ENCODE measurements around the gene MAD1L1. TPM values are rescaled to one million over a fixed set of nuclear protein-coding genes. Genes with fewer than 3 reads are reported as not detected.

The MAD1L1 gene
- total and polyA plus RNA-seq, 4 donors = 12.8 to 20.7 (median 16.5) TPM

DNA sequence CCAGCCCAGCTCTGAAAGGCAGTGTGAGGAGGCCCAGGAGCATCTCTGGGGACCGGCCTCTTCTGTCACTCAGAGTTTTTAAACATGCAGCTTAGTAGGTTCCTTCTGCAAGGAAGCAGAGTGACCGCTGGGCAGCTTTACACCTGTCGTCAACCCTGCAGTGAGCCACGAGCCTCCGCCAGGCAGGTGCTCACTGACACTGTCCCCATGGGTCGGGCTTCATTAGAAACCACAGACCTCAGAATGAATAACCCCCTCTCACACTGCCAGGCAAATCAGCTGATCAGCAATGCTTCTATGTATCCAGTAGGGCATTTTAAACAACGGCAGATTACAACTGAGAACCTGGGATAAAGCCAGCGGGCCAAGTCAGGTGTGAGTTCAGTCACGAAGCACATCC is 106.1 kb downstream of the MAD1L1 start (continued):
- TF ChIP-seq, protein P1, sequence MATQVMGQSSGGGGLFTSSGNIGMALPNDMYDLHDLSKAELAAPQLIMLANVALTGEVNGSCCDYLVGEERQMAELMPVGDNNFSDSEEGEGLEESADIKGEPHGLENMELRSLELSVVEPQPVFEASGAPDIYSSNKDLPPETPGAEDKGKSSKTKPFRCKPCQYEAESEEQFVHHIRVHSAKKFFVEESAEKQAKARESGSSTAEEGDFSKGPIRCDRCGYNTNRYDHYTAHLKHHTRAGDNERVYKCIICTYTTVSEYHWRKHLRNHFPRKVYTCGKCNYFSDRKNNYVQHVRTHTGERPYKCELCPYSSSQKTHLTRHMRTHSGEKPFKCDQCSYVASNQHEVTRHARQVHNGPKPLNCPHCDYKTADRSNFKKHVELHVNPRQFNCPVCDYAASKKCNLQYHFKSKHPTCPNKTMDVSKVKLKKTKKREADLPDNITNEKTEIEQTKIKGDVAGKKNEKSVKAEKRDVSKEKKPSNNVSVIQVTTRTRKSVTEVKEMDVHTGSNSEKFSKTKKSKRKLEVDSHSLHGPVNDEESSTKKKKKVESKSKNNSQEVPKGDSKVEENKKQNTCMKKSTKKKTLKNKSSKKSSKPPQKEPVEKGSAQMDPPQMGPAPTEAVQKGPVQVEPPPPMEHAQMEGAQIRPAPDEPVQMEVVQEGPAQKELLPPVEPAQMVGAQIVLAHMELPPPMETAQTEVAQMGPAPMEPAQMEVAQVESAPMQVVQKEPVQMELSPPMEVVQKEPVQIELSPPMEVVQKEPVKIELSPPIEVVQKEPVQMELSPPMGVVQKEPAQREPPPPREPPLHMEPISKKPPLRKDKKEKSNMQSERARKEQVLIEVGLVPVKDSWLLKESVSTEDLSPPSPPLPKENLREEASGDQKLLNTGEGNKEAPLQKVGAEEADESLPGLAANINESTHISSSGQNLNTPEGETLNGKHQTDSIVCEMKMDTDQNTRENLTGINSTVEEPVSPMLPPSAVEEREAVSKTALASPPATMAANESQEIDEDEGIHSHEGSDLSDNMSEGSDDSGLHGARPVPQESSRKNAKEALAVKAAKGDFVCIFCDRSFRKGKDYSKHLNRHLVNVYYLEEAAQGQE (IDR thresholded peaks at IDR 0.05) = no peak
- no peak for TF ChIP-seq YY1 (IDR thresholded peaks at IDR 0.05)
- TF ChIP-seq TAF1 (conservative IDR thresholded peaks at IDR 0.05) = no peak
- TF ChIP-seq, protein P2, sequence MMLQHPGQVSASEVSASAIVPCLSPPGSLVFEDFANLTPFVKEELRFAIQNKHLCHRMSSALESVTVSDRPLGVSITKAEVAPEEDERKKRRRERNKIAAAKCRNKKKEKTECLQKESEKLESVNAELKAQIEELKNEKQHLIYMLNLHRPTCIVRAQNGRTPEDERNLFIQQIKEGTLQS (IDR thresholded peaks at IDR 0.05) = no peak
- TF ChIP-seq HNF4G (IDR thresholded peaks at IDR 0.05) = no peak
- TF ChIP-seq GABPA (IDR thresholded peaks at IDR 0.05 in 1 of 2, conservative IDR thresholded peaks at IDR 0.05 in 1 of 2) = no peak
- TF ChIP-seq, protein P3, sequence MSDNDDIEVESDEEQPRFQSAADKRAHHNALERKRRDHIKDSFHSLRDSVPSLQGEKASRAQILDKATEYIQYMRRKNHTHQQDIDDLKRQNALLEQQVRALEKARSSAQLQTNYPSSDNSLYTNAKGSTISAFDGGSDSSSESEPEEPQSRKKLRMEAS (IDR thresholded peaks at IDR 0.05) = no peak

DNA sequence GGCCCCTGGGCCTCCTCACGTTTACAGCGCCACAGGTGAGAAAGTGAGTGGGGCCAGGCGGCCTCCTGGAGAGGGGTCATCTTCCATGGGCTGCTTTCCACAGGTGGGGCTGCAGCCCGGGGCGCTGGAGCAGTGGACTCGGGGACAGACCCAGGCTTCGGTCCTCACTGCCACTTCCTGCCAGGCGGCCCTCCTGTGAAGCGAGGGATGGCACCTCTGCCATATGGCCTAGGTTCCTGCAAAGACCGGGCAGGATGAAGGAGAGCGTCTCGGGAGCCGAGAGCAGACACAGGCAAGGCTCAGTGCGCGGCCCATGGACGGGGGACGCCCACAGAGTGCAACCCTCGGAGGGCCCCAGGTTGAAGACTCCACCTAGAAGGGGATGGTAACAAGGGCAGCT is 106.8 kb downstream of the MAD1L1 start:
- H3K36me3 ChIP-seq (ENCODE audit: control insufficient read depth in 4 of 4, insufficient read depth in 3 of 4, low read depth in 1 of 4, low read length in 3 of 4) = no peaks in the 10 kb centered on the region
- DNase-seq (ENCODE audit: low spot score) = no peak
- WGBS = 97% methylated on average over 18 of the region's 18 CpGs
- TF ChIP-seq HNF4G (IDR thresholded peaks at IDR 0.05) = no peak
- TF ChIP-seq TAF1 (conservative IDR thresholded peaks at IDR 0.05) = no peak
- no peak for TF ChIP-seq RXRA (IDR thresholded peaks at IDR 0.05)
- H3K4me1 ChIP-seq (ENCODE audit: control insufficient read depth in 4 of 4, insufficient read depth in 4 of 4, low read length in 3 of 4) = no peaks in the 10 kb centered on the region
- no peak overlapping the region for H3K9ac ChIP-seq (ENCODE audit: low read depth in 1 of 2, low read length in 2 of 2)
- H3K27me3 ChIP-seq (ENCODE audit: control insufficient read depth in 4 of 4, insufficient read depth in 4 of 4, low read length in 3 of 4) = no peaks in the 10 kb centered on the region
- H3K4me3 ChIP-seq (ENCODE audit: low read depth in 1 of 3, low read length in 3 of 3) = no peak overlapping the region
- no peaks in the 10 kb centered on the region for H3K9me3 ChIP-seq (ENCODE audit: control insufficient read depth in 4 of 4, low read length in 3 of 4)
- H3K27ac ChIP-seq (ENCODE audit: low read depth in 1 of 2, low read length in 2 of 2) = no peak overlapping the region

DNA sequence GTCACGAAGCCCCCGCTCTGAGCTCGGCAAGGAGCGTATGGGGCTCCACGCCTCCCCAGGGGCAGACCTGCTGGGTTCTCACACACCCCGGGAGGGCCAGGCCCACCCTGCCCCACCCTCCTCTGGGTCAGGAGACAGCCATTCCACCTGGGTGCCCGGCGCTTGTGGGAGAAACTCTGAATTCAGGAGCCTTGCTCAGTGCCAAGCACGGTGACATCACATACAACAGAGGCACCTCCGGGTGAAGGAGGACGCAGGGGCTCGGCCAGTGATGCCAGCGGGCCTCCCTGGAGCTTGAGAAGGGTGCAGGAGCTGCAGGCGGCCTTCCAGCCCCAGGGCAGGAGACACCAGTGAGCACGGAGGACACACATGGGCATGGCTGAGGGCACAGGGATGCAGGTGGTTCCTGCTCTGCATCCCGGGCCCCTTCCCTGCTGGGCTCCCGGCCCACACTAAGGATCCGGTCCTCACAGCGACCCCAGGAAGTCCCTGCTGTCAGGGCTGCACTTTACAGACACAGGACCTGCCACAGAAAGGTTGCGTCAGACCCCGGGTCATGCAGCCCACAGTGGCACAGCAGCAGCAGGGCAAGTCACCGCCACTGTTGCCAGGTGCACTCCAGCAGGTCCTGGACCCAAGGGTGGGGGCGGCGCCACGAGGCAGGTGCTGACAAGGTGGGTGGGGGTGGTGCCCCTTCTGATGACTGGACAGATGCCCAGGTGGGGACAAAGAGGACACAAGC is 108.0 kb downstream of the MAD1L1 start:
- TF ChIP-seq TAF1 (conservative IDR thresholded peaks at IDR 0.05) (no peak), NR2F2 (IDR thresholded peaks at IDR 0.05) (no peak), HNF4G (IDR thresholded peaks at IDR 0.05) (no peak), FOXA1 (IDR thresholded peaks at IDR 0.05) (no peak), JUND (IDR thresholded peaks at IDR 0.05) (no peak), RAD21 (IDR thresholded peaks at IDR 0.05) (no peak), GABPA (IDR thresholded peaks at IDR 0.05 in 1 of 2, conservative IDR thresholded peaks at IDR 0.05 in 1 of 2) (no peak), SP1 (IDR thresholded peaks at IDR 0.05) (no peak), RXRA (IDR thresholded peaks at IDR 0.05) (no peak), FOXA2 (IDR thresholded peaks at IDR 0.05) (no peak), YY1 (IDR thresholded peaks at IDR 0.05) (no peak), HNF4A (conservative IDR thresholded peaks at IDR 0.05) (no peak), EGR1 (IDR thresholded peaks at IDR 0.05; ENCODE audit: low read depth in 2 of 2) (no peak)
- TF ChIP-seq, protein P1 (IDR thresholded peaks at IDR 0.05) = no peak
- TF ChIP-seq, protein P4, sequence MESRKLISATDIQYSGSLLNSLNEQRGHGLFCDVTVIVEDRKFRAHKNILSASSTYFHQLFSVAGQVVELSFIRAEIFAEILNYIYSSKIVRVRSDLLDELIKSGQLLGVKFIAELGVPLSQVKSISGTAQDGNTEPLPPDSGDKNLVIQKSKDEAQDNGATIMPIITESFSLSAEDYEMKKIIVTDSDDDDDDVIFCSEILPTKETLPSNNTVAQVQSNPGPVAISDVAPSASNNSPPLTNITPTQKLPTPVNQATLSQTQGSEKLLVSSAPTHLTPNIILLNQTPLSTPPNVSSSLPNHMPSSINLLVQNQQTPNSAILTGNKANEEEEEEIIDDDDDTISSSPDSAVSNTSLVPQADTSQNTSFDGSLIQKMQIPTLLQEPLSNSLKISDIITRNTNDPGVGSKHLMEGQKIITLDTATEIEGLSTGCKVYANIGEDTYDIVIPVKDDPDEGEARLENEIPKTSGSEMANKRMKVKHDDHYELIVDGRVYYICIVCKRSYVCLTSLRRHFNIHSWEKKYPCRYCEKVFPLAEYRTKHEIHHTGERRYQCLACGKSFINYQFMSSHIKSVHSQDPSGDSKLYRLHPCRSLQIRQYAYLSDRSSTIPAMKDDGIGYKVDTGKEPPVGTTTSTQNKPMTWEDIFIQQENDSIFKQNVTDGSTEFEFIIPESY (IDR thresholded peaks at IDR 0.05) = no peak
- TF ChIP-seq, protein P2 (IDR thresholded peaks at IDR 0.05) = no peak
- TF ChIP-seq, protein P3 (IDR thresholded peaks at IDR 0.05) = no peak
- Histone ChIP-seq H3K27me3 (ENCODE audit: control insufficient read depth in 4 of 4, insufficient read depth in 4 of 4, low read length in 3 of 4) (no peaks in the 10 kb centered on the region), H3K4me1 (ENCODE audit: control insufficient read depth in 4 of 4, insufficient read depth in 4 of 4, low read length in 3 of 4) (no peaks in the 10 kb centered on the region), H3K9ac (ENCODE audit: low read depth in 1 of 2, low read length in 2 of 2) (no peak overlapping the region), H3K27ac (ENCODE audit: low read depth in 1 of 2, low read length in 2 of 2) (no peak overlapping the region), H3K9me3 (ENCODE audit: control insufficient read depth in 4 of 4, low read length in 3 of 4) (no peaks in the 10 kb centered on the region), H3K36me3 (ENCODE audit: control insufficient read depth in 4 of 4, insufficient read depth in 3 of 4, low read depth in 1 of 4, low read length in 3 of 4) (no peaks in the 10 kb centered on the region), H3K4me3 (ENCODE audit: low read depth in 1 of 3, low read length in 3 of 3) (no peak overlapping the region)
- DNase-seq (ENCODE audit: low spot score) = no peak
- WGBS = 94% methylated on average over 25 of the region's 25 CpGs
